Measurements from ENCODE around the gene L2HGDH.

- TF ChIP-seq CTCF (optimal IDR thresholded peaks at IDR 0.05 in 1 of 3, IDR thresholded peaks at IDR 0.05 in 1 of 3, conservative IDR thresholded peaks at IDR 0.05 in 1 of 3; ENCODE audit: extremely low read depth in 1 of 3, insufficient read depth in 2 of 3, low read length in 3 of 3) (no peak), EZH2 (IDR thresholded peaks at IDR 0.05; ENCODE audit: low read length) (no peak)
These were observed 54.3 kb downstream of the L2HGDH start for GRCh38 chr14:50257732-50258131.

All from keratinocyte (primary cell).